Measurements from ENCODE around the gene HOXB4. TPM values are rescaled to one million over a fixed set of nuclear protein-coding genes. Genes with fewer than 3 reads are reported as not detected.

Gene HOXB4
- total RNA-seq, 1 experiment from 2014 or later = 14.5 TPM

GRCh38 chr17:48575066-48575582 is 3.0 kb downstream of the HOXB4 start:
- no peak for DNase-seq (ENCODE audit: low spot score)

GRCh38 chr17:48574505-48575065 is 3.6 kb downstream of the HOXB4 start:
- no peak for DNase-seq (ENCODE audit: low spot score)

DNA sequence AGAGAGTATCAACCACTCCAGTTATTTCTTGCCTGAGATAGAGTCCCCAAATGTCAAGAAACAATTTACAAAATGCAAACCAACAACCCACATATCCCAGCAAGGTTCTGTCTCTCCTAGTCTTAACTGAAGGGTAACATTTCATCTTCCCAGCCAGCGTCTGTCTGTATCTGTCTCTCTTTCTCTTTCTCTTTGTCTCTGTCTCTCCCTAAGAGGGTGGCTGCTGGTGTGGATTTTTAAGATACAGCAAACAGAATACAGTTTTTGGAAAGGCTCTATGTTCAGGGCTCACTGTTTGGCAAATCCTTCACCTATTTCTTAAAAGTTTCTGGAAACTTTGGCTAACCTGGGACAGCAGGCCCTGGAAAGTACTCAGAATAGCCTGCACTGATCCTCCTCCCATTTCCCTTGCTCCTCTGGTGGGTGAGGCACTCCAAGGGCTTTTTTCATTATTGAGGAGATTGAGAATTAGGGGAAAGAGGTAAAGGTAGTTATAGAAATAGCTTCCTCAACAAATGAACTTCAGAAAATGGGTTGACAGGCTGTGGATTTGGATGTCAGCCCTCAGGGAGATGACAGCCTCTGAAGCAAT is 6.2 kb downstream of the HOXB4 start:
- DNase-seq (ENCODE audit: low spot score) = peak; percentile 64

DNA sequence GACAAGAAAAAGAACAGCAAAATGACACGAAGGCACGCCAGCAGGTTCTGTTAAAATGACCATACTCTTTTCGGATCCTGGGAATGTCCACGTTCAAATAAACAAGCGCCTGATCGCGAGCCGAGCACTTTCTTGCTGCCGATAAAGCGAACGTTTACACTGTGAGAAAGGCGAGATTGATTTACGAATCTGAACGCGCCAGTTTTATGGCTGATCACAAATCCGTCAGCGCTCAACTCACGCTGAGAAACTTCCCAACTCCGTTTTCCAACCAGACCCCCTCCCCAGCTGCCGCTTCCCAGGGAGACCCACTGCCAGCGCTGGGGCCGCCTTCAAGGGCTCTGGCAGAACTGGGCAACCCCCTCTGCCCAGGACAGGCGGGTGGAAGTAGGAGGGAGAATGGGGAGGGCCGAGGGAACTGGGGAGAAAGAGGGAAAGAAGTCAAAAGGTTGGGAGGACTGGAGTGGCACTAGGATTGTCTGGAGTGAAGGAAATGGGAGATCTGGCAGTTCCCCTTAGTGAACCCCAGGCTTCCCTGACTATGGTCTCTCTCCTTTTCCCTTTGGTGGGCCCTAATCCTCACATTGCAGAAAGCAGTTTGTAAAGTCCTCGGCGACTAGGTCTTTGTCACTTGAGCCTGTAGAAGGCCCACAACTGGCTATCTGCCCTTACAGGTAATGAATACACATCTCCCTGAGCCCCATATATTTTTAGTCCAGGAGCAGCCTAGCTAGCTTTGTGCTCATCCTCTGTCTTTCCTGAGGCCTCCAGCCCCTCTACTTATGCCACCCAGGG is 6.9 kb downstream of the HOXB4 start:
- peak; percentile 82 for DNase-seq (ENCODE audit: low spot score)

DNA sequence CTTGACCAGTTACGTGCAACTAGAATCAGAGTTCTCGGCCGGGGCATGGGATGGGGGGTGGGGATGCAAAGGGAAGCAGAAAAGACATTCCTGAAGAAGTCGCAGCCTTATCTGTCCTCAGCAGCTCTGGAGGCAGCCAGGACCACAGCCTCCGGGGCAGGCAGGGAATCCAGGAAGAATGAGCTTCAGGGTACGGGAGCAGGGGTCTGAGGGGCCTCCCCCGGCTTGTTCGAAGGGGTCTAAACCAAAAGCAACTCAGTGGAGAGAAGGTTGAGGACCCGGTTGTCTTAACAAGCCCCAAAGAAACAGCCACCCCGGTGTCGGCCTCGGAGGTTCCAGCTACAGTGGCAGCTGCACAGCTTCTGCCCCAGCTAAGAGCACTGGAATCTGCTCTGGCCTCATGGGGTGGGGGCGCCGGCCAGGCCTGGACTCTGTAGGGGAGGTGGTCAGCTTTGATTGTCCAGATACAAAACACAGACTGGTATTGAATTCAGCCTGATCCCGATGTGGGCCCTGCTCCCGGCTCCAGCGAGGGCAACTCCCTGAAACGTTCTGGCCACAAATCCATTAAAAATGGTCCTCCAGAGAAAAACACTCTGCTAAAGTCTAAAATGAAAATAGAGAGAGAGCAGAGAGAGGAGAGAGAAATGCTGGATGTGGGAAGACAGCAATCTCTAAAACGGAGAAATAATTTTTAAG is 7.7 kb downstream of the HOXB4 start:
- peak; percentile 64 for DNase-seq (ENCODE audit: low spot score)

DNA sequence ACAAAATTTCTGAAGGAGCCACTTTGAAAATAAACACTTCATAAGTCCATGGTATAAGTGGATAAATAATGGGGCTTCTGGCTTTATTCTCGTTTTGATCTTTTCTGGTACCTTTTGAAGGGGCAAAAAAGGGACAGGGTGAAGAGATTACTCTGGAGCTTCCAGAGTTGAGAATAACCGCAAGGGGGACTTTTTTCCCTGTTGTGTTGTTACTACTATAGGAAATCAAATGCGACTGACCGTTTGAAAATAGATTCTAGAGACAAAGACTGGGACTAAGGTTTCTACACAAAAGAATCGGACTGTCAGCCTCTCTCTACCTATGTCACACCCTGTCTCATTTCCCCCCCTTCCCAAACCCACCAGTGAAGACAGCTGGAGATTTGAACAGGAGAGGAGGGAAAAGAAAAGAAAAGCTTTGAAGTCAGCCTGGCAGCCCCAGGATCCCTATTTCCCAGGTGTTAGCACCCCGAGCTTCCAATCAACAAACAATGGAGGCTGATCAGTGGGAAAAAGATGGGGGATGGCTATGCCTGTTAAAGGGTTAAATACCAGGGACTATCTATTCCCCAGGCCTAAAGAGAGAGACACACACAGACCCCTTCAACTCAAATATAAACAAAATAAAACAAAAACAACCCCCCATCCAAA is 8.4 kb downstream of the HOXB4 start:
- DNase-seq (ENCODE audit: low spot score) = peak; percentile 66

DNA sequence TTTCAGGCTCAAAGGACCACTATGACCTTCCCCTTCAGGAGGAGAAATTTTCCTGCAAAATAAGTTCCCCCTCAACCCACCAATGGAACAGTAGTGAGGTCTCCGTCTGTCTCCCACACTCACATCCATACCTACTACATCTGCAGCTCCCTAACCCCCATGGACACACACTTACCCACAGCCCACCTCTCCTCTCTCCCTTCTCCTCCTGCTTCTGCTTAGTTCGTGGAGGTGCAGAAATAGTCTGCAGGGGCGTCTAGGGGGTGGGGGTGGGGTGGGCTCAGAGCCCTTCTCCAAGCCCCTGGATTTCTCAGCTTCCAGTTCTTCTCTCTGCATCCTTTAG is 8.9 kb downstream of the HOXB4 start:
- DNase-seq (ENCODE audit: low spot score) = no peak

DNA sequence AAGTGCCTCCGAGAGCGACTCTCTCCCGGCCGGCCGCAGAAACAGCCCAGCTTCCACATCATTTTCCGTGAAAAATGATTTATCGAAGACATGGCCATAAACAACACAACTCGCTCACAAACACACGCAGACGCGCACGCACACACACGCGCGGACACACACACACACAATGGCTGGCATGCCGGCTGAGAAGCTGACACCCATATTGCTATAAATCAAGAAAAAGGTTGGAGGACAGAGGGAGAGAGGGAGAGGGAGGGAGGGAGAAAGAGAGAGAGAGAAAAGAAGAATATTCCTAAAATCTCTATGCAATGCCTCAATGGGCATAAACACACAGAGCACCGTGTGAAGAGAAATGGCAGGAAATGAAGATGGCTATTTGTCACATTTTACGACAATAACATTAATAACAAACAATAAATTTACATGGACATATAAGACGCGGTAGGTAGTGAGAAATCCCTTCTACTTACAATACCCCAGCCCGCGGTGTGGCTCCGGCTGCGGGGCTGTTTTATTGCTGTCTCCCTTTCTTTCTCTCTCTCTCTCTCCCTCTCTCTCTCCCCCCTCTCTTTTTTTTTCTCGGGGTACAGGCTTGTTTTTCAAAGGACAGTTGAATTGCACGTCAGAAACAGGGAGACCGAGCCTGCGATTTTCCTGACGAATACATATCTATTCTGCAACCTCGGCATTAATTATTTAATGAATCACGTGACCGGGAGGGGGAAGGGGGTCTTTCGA is 9.5 kb downstream of the HOXB4 start:
- DNase-seq (ENCODE audit: low spot score) = peak; percentile 60

DNA sequence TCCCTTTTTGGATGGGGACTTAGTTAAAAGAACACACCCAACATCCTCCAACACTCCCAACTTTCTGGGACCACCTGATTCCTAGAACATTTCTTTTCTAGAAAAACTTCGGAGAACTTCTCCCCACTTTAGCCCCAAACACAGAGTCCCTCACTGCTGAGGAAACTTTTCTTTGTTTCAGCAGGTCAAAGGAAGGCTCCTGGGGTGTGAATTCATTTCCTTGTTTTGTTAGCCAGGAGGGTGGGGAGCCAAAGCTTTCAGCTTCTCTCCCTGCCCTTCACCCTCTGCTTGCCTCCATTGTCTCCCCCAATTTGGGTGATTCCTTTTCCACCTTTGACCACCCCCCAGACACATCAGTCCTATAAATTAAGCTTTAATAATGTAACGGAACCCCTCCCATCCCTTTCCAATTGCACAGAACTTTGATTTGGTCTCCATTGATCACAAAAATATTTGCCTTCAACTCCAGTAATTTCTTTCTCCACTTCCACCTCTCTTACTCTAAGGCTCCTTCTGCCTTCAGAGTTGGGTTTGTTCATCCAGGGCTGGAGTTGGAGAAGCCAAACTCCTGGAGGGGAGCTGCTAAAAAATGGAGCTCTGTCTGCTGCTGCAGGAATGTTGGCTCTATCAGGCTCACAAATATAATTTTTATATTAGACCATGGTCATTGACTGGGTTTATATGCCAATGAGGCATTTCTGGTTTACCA is 10.3 kb downstream of the HOXB4 start:
- peak; percentile 71 for DNase-seq (ENCODE audit: low spot score)

- peak; percentile 89 for DNase-seq (ENCODE audit: low spot score)
These were observed 10.9 kb downstream of the HOXB4 start for GRCh38 chr17:48567209-48567608.

GRCh38 chr17:48566717-48567116 is 11.4 kb downstream of the HOXB4 start:
- DNase-seq (ENCODE audit: low spot score) = no peak

DNA sequence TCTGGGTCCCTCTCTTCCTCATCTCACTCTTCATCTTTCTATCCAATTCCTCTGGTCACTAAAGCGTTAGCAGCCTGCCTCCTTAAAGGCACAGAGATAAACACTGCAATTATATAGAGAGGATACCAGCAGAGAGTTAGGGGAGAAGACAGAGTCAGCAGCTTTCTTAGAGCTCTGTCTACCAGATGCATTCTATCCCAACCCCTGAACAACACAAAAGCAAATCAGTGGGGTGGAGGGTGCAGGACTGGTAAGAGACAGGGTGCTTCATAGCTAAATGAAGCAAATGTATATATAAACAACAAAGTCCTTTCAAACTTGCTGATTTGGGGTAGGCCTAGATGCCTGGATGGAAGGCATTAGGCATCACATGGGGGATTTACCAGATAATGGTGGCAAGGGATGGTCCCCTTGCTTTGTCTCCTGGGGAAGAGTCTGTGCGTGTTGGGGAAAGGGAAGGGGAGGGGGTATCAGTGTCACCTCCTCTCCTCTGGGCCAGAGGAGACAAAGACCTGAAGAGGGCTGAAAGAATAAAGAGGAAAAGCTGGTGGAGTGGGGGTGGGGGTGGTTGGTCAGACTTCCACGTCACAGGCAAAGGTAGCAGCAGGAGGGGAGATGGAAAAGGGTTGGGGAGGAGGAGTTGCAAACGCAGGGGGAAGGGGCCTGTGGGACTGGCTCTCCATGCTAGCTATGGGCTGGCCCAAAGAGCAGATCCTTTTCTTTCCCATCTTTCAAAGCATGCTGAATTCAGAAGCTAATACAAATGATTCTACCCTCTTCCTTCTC is 12.0 kb downstream of the HOXB4 start:
- no peak for DNase-seq (ENCODE audit: low spot score)

- peak; percentile 62 for DNase-seq (ENCODE audit: low spot score)
These were observed 13.1 kb downstream of the HOXB4 start for GRCh38 chr17:48565022-48565554.

DNA sequence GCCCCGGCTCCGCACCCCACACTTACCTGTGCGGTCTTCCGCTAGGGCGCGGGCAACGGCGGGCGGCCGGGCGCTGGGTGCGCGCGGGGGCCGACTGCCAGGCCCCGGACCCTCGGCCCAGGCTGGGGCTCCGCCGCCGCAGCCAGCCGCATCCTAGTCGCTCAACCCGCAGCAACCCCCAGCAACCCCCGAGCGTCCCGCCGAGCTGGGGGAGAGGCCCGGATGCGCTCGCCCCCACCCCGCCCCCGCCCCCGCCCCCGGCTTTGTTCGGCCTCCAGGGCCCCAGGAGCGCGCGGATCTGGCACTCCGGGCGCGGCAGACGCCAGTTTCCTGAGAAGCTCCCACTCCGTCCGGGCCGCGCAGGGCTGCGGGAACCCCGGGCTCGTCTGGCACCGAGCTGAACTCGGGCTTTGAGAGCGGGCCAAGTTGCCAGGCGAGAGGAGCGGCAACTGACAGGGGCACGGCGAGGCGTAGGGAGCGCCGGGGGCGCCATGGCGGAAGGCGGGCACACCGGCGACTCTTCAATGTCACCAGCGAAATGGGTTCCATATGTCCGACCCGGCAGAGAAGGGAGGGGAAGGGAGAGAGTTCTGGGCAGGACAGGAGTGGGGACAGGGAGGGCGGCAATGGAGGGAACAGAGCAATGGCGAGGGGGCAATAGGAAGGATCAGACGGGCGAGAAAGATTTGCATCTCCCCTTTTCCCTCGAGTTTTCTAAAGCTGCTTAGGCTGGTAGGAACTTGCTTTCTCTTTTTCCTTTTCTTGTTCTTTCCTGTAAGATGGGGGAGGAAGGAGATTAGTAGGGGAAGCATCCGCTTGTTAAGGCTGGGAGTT is 13.7 kb downstream of the HOXB4 start:
- no peak for DNase-seq (ENCODE audit: low spot score)

- no peak for DNase-seq (ENCODE audit: low spot score)
These were observed 14.3 kb downstream of the HOXB4 start for GRCh38 chr17:48563867-48564187.

DNA sequence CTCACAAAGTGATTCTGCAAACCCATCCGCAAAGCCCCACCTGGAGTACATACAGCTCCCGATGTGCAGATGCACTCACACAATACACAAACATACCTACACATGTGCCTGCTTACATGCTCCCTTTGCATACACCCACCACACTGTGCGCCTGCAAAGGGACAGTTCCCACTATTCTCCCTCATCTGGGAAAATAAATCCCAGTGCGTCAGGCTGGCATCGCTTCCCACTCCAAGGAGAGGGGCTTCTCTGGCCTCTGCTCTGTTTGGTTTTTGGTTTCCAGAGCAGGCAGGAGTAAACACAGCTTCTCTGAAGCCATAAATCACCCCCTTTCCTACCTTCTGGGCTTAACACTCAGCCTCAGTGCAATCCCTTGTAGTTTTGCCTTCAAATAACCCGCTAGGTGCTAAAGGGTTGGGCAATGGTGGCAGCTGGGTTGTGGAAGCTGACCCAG is 14.7 kb downstream of the HOXB4 start:
- DNase-seq (ENCODE audit: low spot score) = peak; percentile 55

- DNase-seq (ENCODE audit: low spot score) = no peak
These were observed 15.2 kb downstream of the HOXB4 start for GRCh38 chr17:48562934-48563333.

Data from HT-29 (cell line).